GM19324 (cell line): ENCODE results near the gene UBE2Z.

Experiments
- ATAC-seq: cut with Tn5 transposase; IDR thresholded peaks from one replicate; pipeline ENCODE4 v1.9.1; 2021; ENCODE audit warnings: mild to moderate bottlenecking, moderate library complexity; ENCODE audit not compliant: unreplicated experiment, low FRiP score

Gene UBE2Z

GRCh38 chr17:48951572-48951971 lies 43.4 kb downstream of the UBE2Z start:
- ATAC-seq = no peak

DNA sequence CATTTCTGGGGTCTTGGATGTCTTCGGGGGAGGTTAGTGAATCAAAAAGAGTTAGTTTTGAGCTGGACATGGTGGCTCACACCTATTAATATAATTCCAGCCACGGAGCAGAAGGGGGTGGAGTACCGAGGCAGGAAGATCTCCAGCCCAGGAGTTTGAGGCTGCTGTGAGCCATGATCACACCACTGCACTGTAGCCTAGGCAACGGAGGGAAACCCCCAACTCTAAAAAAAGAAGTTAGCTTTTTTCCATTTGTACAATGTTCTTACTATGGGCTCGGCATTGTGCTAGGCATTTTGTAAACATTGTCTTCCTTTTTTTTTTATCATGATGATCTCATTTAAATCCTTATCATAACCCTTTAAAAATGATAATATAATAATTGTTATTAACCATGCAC lies 44.7 kb downstream of the UBE2Z start:
- ATAC-seq = no peak

DNA sequence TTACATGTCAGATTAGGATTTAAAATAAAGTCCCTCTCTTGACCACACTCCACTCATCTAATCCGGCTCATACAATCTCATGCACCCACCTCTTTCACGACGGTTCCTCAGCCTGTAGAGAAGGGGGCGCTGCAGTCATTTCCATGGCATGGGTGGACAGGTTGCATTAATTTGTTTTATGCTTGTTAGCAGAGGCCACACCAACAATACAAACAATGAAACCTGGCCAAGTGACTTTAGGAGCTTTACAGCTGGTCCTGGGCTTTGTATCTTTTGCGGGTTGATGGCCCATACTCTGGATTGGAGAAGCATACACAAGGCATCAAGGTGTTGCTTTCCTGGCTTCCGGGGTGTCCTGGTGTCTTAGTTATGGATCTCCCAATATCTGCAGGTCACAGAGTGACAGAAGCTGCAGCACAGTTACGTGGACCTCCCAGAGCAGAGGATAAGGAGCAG lies 46.1 kb downstream of the UBE2Z start:
- no peak for ATAC-seq

GRCh38 chr17:48960834-48961515 lies 52.8 kb downstream of the UBE2Z start:
- no peak for ATAC-seq

DNA sequence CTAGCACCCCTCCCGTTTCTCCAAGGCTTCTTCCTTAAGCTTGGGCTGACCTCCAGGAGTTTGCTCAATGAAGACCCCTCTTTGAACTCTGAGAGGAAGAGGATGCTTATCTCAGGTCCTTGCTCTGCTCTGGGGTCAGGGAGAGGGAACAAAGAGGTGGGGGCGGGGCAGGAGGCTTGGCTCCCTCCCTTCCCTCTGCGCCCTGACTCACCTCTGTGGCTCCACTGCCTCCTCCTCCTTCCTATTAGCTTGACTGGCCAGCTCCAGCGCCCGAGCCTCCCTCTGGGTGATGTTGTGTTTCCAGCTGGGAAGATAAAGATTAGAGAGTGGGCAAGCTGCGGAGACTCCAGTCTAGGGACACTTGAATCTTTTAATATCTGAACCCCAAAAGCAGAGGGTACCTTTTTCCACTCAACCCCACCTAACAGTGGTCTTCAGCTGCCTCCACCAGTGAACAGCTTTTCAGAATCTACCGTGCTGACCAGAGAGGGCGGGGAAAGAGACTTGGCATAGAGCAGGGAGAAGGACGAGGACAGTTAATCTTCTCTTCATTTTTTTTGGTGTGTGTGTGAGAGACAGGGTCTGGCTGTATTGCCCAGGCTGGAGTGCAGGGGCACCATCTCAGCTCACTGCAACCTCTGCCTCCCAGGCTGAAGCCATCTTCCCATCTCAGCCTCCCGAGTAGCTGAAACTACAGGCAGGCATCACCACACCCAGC lies 53.5 kb downstream of the UBE2Z start:
- no peak for ATAC-seq

DNA sequence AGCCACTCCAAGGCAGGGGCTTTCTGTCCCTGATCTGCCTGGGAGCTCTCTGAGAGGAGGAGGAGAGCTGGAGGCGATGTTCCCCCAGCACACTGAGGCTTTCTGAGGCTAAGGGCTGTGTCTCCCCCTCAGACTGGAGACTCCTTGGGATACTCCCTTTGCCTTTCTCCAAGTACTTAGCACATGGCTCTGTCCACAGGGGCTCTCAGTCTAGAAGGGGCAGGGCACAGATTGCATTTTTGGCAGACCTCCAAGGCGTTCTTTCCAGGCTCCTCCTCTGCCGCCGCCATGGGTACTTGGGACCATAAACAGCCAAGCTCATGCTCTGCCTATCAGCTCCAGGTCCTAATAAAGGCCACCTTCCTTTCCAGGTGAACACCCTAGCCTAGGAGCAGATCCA lies 62.0 kb downstream of the UBE2Z start:
- ATAC-seq = no peak

DNA sequence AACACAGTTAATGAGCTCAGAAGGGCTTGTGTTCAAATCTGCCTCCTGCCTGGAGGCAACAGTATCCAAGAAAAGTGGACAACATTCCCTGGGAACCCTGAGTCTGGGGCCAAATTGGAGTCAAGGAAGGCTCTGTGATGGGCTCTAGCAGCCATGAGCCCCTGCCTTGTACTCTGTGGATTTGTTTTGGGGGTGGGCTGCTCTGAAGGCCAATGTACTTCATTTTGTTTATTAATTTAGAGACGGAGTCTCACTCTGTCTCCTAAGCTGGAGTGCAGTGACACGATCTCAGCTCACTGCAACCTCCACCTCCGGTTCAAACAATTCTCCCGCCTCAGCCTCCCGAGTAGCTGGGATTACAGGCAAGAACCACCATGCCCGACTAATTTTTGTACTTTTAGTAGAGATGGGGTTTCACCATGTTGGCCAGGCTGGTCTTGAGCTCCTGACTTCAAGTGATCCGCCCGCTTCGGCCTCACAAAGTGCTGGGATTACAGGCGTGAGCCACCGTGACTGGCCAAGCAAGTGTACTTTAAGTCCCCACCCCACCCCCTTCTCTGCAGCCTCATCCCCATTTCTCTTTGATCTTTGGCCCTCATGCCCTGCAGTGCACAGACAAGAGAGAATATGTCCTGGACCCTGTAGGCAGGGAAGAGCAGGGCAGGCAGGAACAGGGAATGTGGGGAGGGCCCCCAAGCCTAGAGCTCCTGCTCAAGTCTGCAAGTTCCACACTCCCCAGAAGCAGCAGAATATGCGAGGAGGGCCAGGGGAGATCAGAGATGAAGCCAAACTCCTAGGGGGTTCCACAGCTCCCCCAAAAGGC lies 62.9 kb downstream of the UBE2Z start:
- no peak for ATAC-seq

DNA sequence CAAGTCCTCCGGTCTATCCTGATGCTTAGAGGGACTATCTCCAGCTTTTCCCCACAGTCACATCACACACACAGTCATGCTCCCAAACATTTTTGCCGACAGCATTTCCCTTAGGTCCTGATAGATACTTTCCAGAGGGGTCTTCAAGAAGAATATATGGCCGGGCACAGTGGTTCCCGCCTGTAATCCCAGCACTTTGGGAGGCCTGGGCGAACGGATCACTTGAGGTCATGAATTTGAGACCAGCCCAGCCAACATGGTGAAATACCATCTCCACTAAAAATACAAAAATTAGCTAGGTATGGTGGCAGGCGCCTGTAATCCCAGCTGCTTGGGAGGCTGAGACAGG lies 64.5 kb downstream of the UBE2Z start:
- no peak for ATAC-seq

DNA sequence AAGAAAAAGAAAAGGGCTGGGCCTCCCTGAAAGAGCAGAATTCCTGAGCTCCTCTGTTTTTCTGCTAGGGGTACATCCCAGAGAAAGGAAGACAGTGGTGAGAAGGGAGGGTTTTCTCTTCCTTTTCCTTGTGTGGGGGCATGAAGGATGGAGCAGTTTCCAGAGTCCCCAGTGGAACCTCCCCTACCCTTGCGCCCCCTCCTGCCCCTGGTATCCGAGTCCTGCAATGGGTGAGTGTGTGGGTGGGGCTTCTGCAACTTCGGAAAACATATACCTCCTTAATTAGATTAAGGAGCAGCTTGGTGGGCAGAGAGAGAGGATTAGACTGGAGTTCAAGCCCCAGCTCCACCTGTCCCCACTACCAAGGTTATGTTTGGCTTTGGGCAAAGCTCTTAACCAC lies 65.6 kb downstream of the UBE2Z start:
- no peak for ATAC-seq
